ENCODE measurements around the gene LRRK1. TPM values are rescaled to one million over a fixed set of nuclear protein-coding genes. Genes with fewer than 3 reads are reported as not detected.

LRRK1 gene
- total RNA-seq, 4 donors from 2014 or later, result 12.1 to 23.8 (median 15.2) TPM

DNA sequence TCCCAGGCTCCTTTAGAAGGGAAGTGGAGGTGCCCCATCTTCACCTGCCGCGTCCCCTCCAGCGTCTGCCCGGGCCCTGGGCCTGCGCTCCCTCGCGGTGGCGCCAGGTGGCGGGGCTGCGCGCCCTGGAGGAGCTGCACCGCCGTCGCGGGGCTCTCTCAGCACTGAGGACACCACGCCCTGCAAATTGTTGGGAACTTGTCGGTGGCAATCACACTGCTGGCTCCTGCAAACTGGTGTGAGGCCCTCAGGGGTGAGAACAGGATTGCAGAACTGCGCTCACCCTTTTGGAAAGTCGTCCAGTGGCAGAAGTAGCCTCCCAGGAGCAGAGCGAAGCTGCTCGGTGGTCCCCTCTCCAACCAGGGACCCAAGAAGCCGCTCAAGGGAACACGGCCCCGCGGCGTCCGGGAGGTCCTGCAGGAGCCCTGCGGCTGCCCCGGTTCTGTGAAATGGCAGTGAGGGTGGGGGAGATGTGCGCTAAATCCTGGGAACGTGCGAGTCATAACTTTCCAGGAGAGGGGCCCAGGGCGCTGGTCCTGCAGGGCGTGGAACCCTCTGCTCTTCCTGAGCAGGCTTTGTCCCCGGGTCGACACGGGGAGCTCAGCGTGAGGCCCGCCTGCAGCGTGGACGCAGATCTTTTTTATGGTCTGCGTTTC is 995 bp upstream of the LRRK1 start:
- no peaks in the 10 kb centered on the region for H3K36me3 ChIP-seq
- peak overlapping the region in 3 of 4 donors; percentile 76 to 84 (median 78) for H3K27ac ChIP-seq
- H3K4me3 ChIP-seq, result peak overlapping the region; percentile 46 to 73
- H3K4me1 ChIP-seq, result peaks cover 0 to 43% (median 4%) of the 10 kb centered on the region in 3 donors
- peaks cover 58% of the 10 kb centered on the region for H3K27me3 ChIP-seq
- no peaks in the 10 kb centered on the region for H3K9me3 ChIP-seq
- WGBS, 2 donors (ENCODE audit: low coverage in 1 of 2), result 0% methylated on average over 8 of the region's 42 CpGs; no CpG with 5 or more reads in 1 of the 2 donors
- ATAC-seq, result peak; percentile 87
- TF ChIP-seq POLR2A (IDR thresholded peaks at IDR 0.05), result peak in 1 of 2 donors; percentile 26
- TF ChIP-seq EP300 (IDR thresholded peaks at IDR 0.05), result no peak
- TF ChIP-seq, protein P1, sequence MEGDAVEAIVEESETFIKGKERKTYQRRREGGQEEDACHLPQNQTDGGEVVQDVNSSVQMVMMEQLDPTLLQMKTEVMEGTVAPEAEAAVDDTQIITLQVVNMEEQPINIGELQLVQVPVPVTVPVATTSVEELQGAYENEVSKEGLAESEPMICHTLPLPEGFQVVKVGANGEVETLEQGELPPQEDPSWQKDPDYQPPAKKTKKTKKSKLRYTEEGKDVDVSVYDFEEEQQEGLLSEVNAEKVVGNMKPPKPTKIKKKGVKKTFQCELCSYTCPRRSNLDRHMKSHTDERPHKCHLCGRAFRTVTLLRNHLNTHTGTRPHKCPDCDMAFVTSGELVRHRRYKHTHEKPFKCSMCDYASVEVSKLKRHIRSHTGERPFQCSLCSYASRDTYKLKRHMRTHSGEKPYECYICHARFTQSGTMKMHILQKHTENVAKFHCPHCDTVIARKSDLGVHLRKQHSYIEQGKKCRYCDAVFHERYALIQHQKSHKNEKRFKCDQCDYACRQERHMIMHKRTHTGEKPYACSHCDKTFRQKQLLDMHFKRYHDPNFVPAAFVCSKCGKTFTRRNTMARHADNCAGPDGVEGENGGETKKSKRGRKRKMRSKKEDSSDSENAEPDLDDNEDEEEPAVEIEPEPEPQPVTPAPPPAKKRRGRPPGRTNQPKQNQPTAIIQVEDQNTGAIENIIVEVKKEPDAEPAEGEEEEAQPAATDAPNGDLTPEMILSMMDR (IDR thresholded peaks at IDR 0.05), result peak in 3 of 4 experiments; percentile 85 to 99 (median 89)

DNA sequence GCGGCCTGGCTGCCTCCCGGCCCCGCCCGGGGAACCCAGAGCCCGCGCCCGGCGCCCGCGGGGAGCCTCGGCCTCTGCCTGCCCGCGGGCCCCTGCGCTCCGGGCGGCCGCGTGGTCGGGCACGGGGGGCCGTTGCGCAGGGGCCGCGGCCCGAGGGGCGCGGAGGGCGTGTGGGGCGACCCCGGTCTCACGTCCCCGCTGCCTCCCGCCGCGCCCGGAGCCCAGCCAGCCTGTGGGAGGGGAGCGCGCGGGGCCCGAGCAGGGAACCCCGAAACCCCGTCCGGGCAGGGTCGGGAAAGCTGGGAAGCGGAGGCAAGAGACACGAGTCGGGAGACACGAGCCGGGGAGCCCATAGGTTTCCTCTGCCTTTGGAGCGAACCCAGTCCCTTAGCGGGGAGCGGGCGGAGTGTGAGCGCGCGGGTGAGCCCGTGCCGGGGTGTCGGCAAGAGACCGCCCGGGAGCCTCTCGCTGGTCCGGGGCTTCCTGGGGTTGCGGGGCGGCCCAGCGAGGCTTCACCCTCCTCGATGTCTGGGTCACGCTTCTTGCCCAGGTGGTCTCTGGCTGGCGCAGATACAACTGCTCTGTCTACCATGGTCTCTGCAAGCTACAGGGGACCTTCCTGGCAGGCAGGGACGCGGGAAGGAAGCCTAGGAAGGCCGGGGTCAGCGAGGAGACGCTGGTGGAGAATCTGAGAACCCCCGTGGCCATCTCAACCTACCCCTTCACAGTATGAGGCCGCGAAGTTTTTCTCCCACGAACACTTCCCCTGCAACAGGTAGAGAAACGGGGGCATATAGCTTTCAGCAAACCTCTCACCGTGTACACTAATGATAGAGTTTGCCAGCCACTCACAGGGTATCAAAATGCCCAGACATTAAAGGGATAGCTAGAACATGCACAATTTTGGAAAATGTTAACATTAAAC is 586 bp downstream of the LRRK1 start:
- no peak for ATAC-seq

DNA sequence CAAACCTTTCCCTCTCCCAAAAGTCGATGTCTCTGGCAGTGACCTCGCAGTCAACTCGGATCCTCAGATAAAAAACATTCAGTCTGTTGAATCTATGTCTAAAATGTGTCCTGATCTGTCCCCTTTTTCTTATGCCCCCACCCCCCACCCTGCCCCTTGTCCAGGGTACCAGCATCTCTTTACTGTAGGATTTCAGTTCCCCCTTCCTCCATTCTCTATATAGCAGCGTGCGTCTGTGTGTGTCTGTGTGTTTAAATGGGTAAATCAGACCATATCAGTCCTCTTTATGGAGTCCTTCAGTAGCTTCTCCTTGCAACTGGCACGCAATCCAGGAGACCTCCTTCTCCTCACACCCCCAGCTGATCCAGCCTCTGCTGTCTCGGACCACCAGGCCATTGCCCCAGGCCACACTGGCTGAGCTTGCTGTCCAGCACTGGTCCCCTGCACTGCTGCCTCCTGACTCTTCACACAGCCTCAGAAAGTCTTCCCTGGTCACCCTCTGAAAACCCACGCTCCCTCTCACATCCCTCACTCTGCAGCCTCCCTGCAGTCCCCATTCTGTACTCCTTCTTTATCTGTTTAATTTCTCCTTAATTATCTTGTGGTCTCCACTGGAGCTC is 1.5 kb downstream of the LRRK1 start:
- H3K36me3 ChIP-seq, result peaks cover 0 to 12% of the 10 kb centered on the region in 2 donors
- TF ChIP-seq POLR2AphosphoS5 (IDR thresholded peaks at IDR 0.05), result no peak
- no peak for TF ChIP-seq EP300 (IDR thresholded peaks at IDR 0.05)
- TF ChIP-seq POLR2A (IDR thresholded peaks at IDR 0.05), result no peak
- TF ChIP-seq, protein P1 (IDR thresholded peaks at IDR 0.05), result no peak
- WGBS, 2 donors (ENCODE audit: low coverage in 1 of 2), result 75 to 87% methylated on average over 5 to 6 of the region's 8 CpGs
- H3K4me3 ChIP-seq, result no peak overlapping the region
- no peak for ATAC-seq
- H3K27me3 ChIP-seq, result peaks cover 54% of the 10 kb centered on the region
- H3K9me3 ChIP-seq, result no peaks in the 10 kb centered on the region
- H3K27ac ChIP-seq, result peak overlapping the region in 1 of 4 donors; percentile 78
- peaks cover 0 to 36% (median 4%) of the 10 kb centered on the region in 3 donors for H3K4me1 ChIP-seq

More for the DNA sequence above, 586 bp downstream of the LRRK1 start:
- H3K27ac ChIP-seq, result peak overlapping the region in 3 of 4 donors; percentile 76 to 84 (median 78)
- H3K9me3 ChIP-seq, result no peaks in the 10 kb centered on the region
- TF ChIP-seq, protein P1 (IDR thresholded peaks at IDR 0.05), result no peak
- TF ChIP-seq EP300 (IDR thresholded peaks at IDR 0.05), result no peak
- peaks cover 0 to 39% (median 4%) of the 10 kb centered on the region in 3 donors for H3K4me1 ChIP-seq
- H3K36me3 ChIP-seq, result peaks cover 0 to 5% of the 10 kb centered on the region in 2 donors
- 4 to 43% methylated on average over 1 to 5 of the region's 80 CpGs for WGBS, 2 donors (ENCODE audit: low coverage in 1 of 2)
- peak overlapping the region; percentile 34 to 73 for H3K4me3 ChIP-seq
- H3K27me3 ChIP-seq, result peaks cover 54% of the 10 kb centered on the region

DNA sequence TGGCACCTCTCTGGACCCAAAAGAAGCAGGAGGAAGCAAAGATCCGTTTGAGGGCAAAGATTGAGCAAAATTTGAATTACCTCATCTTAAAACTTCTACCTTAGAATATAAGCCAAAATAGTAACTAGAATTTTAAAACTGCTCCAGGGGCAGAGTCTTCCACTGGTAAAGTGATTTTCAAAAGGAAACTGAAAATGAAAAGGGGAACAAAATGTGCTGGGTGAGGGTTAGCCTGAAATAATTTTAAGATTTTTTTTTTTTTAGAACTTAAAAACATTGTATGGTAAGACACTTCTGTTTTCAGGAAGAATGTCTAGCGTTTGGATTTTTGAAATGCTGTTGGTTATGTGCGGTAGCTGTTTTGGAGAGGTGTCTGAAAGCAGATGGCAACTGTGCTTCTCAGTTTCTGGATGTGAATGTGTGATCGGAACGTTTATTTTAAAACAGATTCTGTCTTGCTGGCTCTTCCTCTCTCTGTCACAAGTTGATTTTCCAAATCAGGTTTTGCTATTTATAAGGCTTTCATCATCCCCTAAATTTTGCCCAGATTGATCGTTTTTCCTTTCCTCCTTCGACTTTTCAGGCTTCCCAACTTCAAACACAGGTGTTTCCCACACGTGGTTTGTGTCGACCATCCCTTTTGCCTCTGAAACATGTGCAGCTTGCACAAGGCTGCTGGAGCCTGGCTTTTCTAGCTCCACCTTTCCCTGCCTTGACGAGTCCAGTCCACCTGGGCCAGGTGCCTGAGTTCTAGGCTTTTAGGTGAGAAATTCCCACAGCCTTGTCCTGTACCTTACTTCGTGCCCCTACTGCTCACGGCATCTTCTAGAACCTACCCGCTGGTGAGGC is 3.3 kb downstream of the LRRK1 start:
- TF ChIP-seq, protein P1 (IDR thresholded peaks at IDR 0.05), result no peak
- TF ChIP-seq POLR2A (IDR thresholded peaks at IDR 0.05), result no peak
- no peak for TF ChIP-seq EP300 (IDR thresholded peaks at IDR 0.05)
- TF ChIP-seq POLR2AphosphoS5 (IDR thresholded peaks at IDR 0.05), result no peak
- H3K27me3 ChIP-seq, result peaks cover 50% of the 10 kb centered on the region
- 67 to 68% methylated on average over 8 to 13 of the region's 13 CpGs for WGBS, 2 donors (ENCODE audit: low coverage in 1 of 2)
- H3K36me3 ChIP-seq, result peaks cover 0 to 26% of the 10 kb centered on the region in 2 donors
- H3K4me1 ChIP-seq, result peaks cover 0 to 32% (median 4%) of the 10 kb centered on the region in 3 donors
- ATAC-seq, result no peak
- H3K9me3 ChIP-seq, result no peaks in the 10 kb centered on the region
- H3K27ac ChIP-seq, result peak overlapping the region in 2 of 4 donors; percentile 27 to 39
- peak overlapping the region in 1 of 2 donors; percentile 3 for H3K4me3 ChIP-seq

Measured in gastroesophageal sphincter (tissue), 4 donors.